Measurements from ENCODE around the gene FHOD3. TPM values are rescaled to one million over a fixed set of nuclear protein-coding genes. Genes with fewer than 3 reads are reported as not detected.
"Not testable (repeated sequence)": the region's sequence is repeated elsewhere in the genome, so short reads cannot be mapped to it uniquely, and the experiment has no call there.

FHOD3 gene
- total RNA-seq, 1 donor from 2014 or later = 5.6 TPM

DNA sequence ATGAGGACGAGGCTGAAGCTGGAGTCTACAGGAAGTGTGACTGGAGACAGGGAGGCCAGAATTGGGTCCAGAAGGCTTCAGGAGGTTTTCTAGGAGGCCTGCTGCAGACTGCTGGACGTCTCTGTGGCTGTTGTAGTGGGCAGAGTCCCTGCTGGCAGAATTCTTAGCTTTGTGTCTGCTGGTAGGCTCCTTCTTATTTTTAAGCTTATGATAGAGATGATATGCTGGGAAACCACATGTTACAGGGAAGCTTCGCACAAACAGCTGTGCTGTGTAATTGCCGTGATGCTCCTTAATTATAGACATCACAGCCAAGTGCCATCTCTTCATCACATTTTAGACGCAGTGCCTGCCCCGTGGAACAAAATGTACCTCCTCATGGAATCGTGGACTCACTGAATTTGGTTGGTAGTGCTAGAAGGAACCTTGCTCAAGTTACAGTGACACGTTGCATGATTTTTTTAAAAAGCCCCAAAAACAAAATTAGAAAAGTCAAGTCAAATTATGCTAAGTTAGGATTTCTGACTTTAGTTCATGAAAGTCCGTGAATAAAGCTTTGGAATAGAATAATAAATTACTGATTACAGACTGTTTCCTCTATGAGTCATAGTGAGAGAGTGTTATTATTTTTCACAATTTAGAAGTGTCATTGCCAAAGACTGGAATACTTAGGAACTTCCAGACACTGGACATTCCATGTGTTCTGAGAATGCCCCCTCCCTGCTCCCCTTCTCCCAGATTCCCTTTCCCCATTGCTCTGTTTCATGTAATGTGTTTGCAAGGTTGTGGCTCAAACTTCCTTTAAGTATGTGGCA lies 144.1 kb downstream of the FHOD3 start:
- DNase-seq (ENCODE audit: extremely low read depth, low read depth, low spot score) = no peak

DNA sequence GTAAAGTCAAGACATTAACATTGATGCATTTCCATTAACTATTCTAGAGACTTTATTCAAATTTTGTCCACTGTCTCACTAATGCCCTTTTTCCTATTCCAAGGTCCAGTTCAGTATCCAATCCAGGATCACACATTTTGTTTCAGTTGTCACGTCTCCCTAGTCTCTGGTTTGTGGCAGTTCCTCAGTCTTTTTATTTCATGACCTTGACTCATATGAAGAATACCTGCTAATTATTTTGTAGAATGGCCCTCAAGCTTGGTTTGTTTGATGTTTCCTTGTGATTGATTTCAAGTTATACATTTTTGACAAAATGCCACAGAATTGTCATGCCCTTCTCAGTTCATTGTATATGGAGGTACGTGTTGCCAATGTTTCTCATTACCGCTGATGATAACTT lies 145.2 kb downstream of the FHOD3 start:
- DNase-seq (ENCODE audit: extremely low read depth, low read depth, low spot score) = no peak

DNA sequence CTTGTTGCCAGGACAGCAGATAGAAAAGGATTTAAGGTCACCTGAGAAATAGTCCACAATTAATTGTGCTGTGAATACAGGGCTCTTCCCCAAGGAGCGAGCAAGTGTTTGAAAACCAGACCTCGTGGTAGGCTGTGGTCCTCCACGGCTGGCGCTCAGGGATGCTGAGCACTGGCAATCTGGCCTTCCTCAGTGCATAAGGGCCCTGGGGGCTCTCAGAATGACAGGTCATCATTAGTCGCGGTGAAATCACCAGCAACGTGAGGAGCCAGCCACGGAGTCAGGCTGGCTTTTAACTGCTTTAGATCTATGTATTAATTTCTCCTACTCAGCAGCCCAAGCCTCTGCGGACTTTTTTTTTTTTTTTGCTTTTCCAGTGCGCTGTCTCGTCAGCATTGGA lies 148.5 kb downstream of the FHOD3 start:
- DNase-seq (ENCODE audit: extremely low read depth, low read depth, low spot score) = no peak

DNA sequence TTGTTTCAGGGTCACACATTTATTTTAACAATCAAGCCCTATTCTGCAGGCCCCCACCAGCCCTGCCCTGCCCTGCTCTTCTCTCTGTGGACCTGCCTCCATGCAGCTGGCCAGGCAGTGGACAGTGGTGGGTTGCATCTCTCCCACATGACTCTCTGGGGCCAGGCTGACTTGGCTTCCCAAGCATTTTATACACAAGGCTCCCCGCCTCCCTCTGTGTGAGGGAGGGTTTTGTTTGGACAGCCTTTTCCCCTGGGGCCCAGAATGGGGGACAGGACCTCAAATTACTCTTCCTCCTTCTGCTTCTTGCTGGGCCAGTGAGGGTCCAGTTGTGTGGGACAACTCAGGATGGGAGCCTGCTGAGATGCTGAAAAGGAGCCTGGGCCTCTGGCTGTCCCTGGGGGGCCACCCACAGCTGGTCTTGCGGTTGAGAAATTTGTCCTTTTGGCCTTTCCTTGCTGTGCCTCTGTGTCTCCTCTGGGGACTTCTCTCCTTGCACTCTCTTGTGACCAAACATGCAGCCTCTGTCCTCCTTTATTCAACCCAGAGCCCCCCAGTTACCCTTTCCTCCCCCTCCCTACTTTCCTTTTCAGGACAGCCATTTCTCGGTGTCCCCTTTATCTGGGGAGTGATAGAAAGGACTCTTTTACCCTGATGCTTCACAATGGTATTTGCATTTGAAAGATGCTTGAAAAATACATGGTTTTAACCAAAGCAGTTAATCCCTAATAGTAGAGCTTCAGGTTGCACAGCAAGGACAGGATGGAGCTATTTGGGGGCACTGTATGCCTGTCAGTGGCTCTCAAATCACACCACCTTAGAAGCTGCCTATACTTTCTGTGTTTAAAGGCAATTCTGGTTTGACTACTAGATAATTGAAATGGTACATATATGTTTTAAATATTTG lies 151.1 kb downstream of the FHOD3 start:
- no peak for DNase-seq (ENCODE audit: extremely low read depth, low read depth, low spot score)

DNA sequence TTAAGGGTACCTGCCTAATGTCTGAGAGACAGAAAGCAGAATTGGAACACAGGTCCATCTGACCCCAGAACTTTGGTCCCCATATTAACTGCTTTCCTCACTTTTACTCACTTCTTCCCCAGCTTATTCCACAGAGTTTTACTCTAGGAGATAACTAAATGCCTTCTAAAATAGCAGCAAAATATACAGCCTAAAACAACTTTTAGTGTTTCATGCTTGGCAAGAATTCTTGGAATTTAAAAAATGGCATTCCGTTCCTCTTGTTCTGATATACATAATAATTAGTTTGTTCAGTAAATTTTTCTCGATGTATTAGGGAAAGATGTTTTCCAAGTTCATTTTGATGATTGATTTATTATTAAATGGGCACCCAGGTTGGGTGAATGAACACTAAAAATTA lies 151.9 kb downstream of the FHOD3 start:
- no peak for DNase-seq (ENCODE audit: extremely low read depth, low read depth, low spot score)

DNA sequence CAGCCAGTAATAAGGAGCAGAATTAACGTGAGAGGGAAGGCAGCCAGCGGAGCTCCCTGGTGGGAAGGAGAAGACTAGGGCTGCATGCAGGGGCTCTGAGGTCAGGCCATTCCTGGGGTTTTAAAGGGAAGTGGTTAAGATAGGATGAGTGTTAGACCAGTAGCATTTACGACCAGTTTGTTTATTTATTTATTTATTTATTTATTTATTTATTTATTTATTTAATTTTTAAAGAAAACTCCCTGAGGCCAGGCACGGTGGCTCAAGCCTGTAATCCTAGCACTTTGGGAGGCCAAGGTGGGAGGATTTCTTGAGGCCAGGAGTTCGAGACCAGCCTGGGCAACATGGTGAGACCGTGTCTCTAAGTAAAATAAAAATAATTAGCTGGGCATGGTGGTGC lies 152.8 kb downstream of the FHOD3 start:
- DNase-seq (ENCODE audit: extremely low read depth, low read depth, low spot score) = no peak

DNA sequence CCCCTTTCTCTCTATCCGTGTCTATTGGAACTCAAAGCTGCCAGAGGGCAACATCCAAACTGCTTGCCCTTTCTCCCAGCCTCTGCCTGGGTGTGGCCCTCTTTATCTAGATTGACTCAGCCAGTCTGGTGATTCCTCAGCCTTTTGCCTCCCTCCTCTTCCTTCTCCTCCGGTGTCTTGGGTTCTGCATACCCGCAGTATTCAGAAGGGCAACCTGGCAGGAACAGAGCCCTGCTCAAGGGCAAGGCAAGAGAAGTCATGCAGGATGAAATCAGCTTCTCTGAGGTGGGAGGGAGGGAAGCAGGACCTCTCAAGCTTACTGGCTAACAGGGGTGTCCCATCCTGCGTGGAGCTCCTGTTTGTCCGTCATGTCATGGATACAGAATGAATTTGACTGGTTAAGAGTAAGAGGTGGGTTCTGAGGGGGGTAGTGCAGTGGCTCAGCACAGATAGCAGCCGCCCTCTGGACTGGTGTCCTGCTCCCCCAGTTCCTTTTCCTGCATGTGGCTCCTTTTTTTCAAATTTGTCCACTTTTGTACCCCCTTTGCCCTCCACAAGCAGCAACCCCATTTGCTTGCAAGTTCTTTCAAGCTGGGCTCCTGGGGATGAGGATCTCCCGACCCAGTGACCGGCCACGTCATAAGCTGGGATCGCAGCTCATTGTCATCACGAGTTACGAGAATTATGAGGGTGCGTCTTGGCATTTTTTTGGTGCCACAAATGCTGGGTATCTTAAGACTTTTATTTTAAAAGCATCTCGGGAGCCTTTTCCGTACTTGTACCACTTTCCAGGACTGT lies 154.1 kb downstream of the FHOD3 start:
- no peak for DNase-seq (ENCODE audit: extremely low read depth, low read depth, low spot score)

DNA sequence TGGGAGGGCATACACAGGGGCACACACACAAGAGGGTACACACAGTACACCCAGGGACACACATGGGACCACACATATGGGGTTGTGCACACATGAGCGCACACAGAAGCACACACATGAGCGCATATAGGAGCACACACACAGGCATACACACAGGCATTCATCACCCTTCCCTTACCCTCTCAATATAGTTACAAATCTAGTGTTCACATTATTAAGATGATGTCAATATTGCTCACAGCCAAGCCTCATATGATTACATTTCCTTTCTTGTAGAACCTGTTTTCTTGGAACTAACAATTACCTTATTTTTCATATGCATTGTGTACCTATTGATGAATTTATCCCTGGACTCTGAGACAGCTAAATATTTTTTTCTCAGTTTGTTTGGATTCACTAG lies 156.7 kb downstream of the FHOD3 start:
- DNase-seq (ENCODE audit: extremely low read depth, low read depth, low spot score) = no peak

DNA sequence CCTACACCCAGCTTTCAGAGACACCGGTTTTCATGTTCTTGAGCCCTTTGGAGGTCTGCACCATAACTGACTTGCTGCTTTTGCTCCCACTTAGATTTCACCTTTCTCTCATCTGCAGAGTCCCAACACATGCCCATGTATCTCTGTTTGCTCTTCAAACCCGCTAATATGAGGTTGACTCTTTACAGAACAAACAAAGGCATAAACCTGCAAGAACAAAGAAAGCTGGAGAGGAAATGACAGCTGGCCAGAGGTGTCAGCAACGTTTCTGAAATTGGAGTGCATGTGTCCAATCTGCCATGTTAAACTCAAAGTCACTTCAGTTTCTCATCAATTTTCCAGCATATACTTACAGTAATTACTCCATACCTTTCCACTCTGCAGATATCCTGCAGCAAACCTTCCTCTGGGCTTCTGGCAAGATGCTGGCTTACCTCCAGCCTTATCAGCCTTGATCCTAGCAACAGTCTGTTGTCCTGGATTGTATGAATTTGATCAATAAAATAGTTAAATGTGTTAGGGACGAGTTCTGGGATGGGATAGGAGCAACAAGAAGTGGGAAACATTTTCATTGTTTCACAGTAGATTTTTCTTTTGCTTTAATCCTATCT lies 157.4 kb downstream of the FHOD3 start:
- DNase-seq (ENCODE audit: extremely low read depth, low read depth, low spot score) = no peak

DNA sequence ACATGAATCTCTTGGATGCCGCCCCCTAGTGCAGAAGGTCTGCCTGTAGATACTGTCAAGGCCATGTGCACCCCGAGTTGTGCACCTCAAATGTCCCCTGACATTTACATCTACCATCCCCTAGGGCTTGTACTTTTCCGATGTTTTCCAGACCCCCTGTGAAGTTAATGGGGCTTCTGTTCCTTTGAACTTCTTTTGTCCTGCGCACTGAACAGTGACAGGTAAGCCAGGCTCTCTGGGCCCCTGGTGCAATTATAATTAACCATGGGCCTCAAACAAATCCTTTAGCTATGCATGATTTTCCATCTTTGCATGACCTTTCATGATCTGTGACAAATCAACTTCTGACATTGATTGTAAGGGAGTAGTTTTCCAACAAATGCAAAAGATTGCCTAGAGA lies 158.4 kb downstream of the FHOD3 start:
- DNase-seq (ENCODE audit: extremely low read depth, low read depth, low spot score) = no peak

DNA sequence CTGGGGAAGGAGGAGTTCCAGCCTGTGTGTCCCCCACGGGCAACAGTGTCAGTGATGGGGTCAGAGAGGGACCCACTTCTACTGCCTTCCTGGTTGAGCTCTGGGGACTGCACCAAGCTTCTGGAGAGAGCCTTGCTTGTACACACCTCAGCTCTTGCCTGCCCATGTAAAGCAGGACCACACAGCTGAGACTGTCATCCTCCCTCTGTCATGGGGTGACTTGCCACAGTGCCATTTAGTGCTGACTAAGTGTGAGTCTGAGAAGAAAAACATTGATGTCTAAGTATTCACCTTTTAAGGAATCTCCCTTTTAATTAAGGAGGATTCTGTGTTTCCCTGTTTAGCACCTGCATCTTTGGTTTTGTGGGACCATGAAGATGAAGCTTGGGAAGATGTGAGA lies 159.1 kb downstream of the FHOD3 start:
- DNase-seq (ENCODE audit: extremely low read depth, low read depth, low spot score) = no peak

DNA sequence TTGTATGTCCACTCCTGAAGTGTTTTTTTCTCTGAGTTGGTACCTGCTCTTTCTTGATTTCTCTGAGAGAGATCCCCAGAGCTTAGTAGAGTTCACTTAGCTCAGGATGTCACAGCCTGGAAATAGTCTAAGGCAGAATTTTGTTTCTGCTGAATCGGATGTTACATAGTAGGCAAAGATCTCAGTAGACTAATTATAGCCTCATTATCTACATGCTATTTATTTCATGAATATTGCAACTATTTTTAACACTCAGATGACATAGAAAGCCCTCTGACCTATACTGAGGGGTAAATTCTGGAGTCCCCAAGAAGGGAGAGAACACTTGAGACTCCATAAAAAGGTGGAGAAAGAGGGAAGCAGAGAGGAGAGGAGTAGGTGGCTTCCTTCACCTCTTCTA lies 160.2 kb downstream of the FHOD3 start:
- DNase-seq (ENCODE audit: extremely low read depth, low read depth, low spot score) = no peak

DNA sequence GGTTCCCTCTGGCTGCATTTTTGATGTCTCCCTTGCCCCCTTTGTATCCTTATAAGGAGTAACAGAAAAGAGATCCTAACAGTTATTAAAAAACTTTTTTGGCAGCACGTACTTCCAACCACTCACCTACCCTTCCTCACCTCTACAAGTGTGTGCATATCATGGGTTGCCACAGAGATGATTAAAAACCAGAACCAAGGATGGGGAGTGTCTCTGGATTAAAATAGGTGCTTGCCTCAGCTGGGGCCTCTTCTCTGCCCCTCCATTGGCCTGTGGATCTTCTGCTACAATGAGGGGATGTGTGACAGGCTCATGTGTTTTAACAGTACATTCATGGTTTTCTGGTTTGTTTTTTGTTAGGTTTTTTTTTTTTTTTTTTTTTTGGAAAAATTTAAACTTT lies 160.8 kb downstream of the FHOD3 start:
- DNase-seq (ENCODE audit: extremely low read depth, low read depth, low spot score) = no peak

DNA sequence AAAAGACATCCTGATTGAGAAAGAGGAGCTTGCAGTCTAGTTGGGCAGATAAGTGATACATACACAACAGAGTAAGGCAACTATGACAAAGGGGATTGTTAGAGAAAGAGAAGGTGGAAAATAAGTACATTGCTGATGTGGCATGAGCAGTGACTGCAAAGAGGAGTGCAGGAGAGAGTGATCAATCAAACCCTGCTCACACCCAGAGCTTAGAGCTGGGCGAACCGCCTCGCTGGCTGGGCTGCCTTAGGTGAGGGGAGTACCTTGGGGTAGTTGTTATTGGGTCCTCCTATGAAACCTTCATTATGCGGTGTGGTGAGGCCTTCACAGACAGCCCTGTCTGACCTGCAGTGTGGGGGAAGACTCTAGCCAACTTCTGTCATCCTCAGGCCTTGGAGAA lies 161.7 kb downstream of the FHOD3 start:
- DNase-seq (ENCODE audit: extremely low read depth, low read depth, low spot score) = no peak

DNA sequence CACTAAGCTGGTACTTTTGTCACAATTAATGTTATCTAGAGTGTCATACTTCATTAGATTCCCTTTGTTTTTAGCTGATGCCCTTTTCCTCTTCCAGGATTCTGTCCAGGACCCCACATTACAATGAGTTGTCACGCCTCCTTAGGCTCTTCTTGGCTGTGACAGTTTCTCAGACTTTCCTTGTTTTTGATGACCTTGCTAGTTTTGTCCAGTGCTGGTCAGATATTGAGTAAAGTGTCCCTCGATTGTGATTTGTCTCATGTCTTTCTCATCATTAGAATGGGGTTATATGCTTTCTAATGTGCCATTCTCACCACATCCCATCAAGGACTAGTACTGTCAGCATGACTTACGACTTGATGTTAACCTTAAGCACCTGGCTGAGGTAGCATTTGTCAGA lies 162.3 kb downstream of the FHOD3 start:
- DNase-seq (ENCODE audit: extremely low read depth, low read depth, low spot score) = no peak

DNA sequence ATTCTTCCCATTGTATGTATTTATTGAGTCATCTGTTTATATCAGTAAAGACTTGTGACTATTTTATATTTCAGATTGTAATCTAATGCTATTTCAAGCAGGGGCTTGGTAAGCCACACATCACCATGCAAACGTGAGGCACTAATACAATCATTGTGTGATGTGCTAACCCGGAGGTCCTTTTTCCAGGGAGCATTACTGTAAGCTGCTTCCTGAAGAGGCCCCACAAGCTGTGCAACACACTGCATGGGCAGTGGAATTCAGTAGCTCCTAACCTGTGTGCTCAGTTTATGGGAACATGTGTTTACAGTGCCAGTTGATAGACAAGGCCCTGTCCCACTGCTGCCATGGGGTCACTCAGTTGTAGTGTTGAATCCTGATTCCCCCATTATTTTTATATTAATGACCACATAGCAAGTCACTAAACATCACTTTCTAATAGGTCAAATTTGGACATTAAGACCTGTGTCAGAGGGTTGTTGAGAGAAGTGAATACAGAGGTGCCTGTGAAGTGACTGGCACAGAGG lies 162.9 kb downstream of the FHOD3 start:
- no peak for DNase-seq (ENCODE audit: extremely low read depth, low read depth, low spot score)

DNA sequence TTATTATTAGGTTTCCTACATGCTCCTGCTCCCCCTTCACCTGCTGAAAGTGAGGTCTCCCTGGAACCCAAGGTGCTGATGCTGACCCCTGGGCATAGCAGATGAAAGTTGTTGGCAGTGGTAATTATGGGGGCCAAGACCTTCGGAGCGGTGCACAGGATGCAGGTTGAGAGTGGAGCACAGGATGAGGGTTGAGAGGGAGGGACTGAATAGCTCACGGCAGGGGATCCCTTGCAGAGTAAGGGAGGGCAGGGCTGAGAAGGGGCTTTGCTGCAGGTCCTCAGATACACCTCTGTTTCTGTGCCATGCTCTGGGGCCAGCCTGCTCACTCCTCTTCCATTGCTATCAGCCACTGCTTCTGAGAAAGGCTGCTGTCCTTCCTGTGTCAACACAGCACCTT lies 163.3 kb downstream of the FHOD3 start:
- no peak for DNase-seq (ENCODE audit: extremely low read depth, low read depth, low spot score)

DNA sequence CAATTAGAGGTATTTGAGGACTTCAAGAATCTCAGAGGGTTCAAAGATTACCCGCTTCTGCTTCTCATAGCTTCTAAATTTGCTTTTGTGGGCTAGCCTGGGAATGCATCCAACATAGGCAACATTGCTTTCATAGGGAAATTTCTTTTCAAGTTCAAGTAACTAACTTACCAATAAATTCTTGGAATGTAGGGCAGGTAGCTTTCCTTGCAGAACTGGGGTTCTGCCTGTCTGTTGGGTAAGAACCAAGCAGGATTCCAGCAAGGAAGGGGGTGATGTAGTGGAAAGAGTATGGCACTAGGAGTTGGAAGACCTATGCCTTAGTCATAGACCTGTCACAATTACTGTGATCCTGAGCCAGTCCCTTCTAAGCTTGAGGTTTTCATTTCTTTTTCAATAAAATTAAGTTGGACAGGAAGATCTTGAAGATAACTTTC lies 164.1 kb downstream of the FHOD3 start:
- DNase-seq (ENCODE audit: extremely low read depth, low read depth, low spot score) = no peak

DNA sequence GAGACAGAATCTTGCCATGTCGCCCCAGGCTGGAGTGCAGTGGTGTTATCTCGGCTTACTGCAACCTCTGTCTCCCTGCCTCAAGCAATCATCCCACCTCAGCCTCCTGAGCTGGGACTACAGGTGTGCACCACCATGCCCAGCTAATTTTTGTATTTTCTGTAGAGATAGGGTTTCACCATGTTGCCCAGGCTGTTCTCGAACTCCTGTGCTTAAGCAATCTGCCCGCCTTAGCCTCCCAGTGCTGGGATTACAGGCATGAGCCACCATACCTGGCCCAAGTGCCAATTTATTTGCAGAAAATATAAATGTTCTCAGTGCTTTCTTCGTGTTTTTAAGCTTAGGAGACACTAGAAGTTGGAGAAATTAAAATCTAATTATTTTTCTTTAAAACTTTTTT lies 166.0 kb downstream of the FHOD3 start:
- not testable (repeated sequence) for DNase-seq (ENCODE audit: extremely low read depth, low read depth, low spot score)

DNA sequence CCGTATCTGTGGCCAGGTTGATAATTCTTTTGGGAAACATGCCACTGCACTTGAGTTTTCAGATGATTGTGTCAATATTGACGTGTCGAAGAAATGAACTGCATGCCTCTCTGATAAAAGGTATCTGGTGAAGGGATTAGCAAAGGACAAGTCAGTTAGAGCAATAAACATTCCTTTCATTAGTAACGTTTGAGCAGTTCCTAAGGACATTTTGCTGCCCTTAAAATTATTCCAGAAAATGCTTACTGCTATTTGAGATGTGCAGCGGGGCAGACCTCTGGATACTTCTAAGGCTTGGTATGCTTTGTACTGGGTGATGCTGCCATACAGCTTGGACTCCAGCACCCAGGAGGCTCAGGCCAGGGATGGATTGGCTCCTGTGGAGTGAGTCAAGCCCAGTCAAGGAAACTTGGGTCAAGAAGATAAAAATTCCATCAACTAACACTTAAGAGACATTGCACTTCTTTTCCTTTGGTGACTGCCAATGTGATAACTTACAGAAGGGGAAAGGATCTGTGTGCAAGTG lies 166.7 kb downstream of the FHOD3 start:
- DNase-seq (ENCODE audit: extremely low read depth, low read depth, low spot score) = no peak
